Measurements from ENCODE around the gene TAS1R1. TPM values are rescaled to one million over a fixed set of nuclear protein-coding genes. Genes with fewer than 3 reads are reported as not detected.

The TAS1R1 gene
- total RNA-seq, 2 donors from 2014 or later: not detected

- intact Hi-C loops (cut with DNase I): no loop called here
- Histone ChIP-seq H3K9ac (ENCODE audit: low read depth in 2 of 2, low read length in 2 of 2) (no peak overlapping the region), H3K36me3 (no peaks in the 10 kb centered on the region), H3K27me3 (no peaks in the 10 kb centered on the region), H3K4me3 (no peak overlapping the region), H3K9me3 (no peaks in the 10 kb centered on the region), H3K4me1 (no peaks in the 10 kb centered on the region), H3K27ac (no peak overlapping the region)
- no peak for DNase-seq
- no peak for TF ChIP-seq CTCF (IDR thresholded peaks at IDR 0.05)
These were observed 5.2 kb downstream of the TAS1R1 start for GRCh38 chr1:6560267-6560666.

GRCh38 chr1:6569033-6569432, 13.9 kb downstream of the TAS1R1 start:
- Histone ChIP-seq H3K27me3 (no peaks in the 10 kb centered on the region), H3K4me1 (no peaks in the 10 kb centered on the region), H3K4me3 (no peak overlapping the region), H3K36me3 (no peaks in the 10 kb centered on the region), H3K9ac (ENCODE audit: low read depth in 2 of 2, low read length in 2 of 2) (no peak overlapping the region), H3K27ac (no peak overlapping the region), H3K9me3 (no peaks in the 10 kb centered on the region)
- intact Hi-C loops (cut with DNase I): no loop called here
- DNase-seq: no peak
- no peak for TF ChIP-seq CTCF (IDR thresholded peaks at IDR 0.05)

GRCh38 chr1:6570100-6570499, 15.0 kb downstream of the TAS1R1 start:
- TF ChIP-seq CTCF (IDR thresholded peaks at IDR 0.05): no peak
- DNase-seq: no peak
- no peaks in the 10 kb centered on the region for H3K4me1 ChIP-seq
- no peaks in the 10 kb centered on the region for H3K36me3 ChIP-seq
- H3K9ac ChIP-seq (ENCODE audit: low read depth in 2 of 2, low read length in 2 of 2): no peak overlapping the region
- H3K27me3 ChIP-seq: no peaks in the 10 kb centered on the region
- no peaks in the 10 kb centered on the region for H3K9me3 ChIP-seq
- intact Hi-C loops (cut with DNase I): no loop called here
- no peak overlapping the region for H3K27ac ChIP-seq
- H3K4me3 ChIP-seq: no peak overlapping the region

GRCh38 chr1:6570987-6571386, 15.9 kb downstream of the TAS1R1 start:
- H3K4me1 ChIP-seq: no peaks in the 10 kb centered on the region
- H3K9me3 ChIP-seq: no peaks in the 10 kb centered on the region
- H3K36me3 ChIP-seq: no peaks in the 10 kb centered on the region
- TF ChIP-seq CTCF (IDR thresholded peaks at IDR 0.05): no peak
- no peak overlapping the region for H3K9ac ChIP-seq (ENCODE audit: low read depth in 2 of 2, low read length in 2 of 2)
- intact Hi-C loops (cut with DNase I): no loop called here
- H3K4me3 ChIP-seq: no peak overlapping the region
- H3K27me3 ChIP-seq: no peaks in the 10 kb centered on the region
- no peak for DNase-seq
- no peak overlapping the region for H3K27ac ChIP-seq

GRCh38 chr1:6572653-6573383, 17.7 kb downstream of the TAS1R1 start:
- H3K36me3 ChIP-seq: no peaks in the 10 kb centered on the region
- H3K9me3 ChIP-seq: no peaks in the 10 kb centered on the region
- no peak overlapping the region for H3K27ac ChIP-seq
- no peak overlapping the region for H3K4me3 ChIP-seq
- no peaks in the 10 kb centered on the region for H3K27me3 ChIP-seq
- no peak overlapping the region for H3K9ac ChIP-seq (ENCODE audit: low read depth in 2 of 2, low read length in 2 of 2)
- H3K4me1 ChIP-seq: no peaks in the 10 kb centered on the region
- DNase-seq: no peak
- TF ChIP-seq CTCF (IDR thresholded peaks at IDR 0.05): no peak
- intact Hi-C loops (cut with DNase I): no loop called here

Measured in colonic mucosa (tissue), 4 donors.